LNCAP (cell line): ENCODE measurements around the gene APOBEC3F.

Experiments
- TF ChIP-seq, protein P1 (sequence below): fragments of 450-650 bp; IDR thresholded peaks from 2 replicates; pipeline ENCODE4 v1.5.1; 2017; ENCODE audit warnings: mild to moderate bottlenecking

Gene APOBEC3F

DNA sequence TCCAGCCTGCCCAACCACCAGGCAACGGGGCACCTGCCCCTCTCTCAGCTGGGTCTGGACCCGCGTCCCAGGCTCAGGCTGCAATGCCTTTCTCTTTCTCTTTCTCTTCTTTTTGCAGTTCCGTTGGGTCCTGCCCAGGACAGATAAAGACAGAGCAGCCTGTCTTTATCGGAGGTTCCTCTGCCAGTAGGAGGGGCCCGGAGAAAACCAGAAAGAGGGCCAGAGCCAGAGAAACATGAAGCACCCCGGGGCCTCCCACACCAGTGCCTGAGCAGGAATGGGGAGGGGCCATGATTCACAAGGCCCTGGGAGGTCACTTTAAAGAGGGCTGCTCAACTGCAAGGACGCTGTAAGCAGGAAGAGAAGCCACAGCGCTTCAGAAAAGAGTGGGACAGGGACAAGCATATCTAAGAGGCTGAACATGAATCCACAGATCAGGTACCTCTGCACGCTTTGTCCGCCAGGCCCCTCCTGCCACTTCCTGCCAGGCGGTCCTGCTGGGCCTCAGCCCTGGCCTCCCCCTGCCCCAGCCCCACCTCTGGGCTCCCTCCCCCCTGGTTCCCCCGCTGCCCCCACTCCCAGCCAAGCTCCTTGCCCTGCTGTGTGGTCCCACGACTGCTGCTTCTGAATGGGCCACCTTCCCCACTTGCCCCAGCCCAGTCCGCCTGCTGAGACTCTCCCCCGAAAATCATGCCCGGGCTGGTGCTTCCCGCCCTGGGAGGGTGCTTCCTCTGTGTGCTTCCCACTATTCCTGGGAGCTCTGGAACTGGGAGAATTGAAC is 26.5 kb upstream of the APOBEC3F start, which contains the start of gene APOBEC3C:
Gene APOBEC3C (plus strand): TSS at position 316 of the 781 bp plus-strand sequence. CDS start 106 bp downstream, at position 422.
- TF ChIP-seq, protein P1, sequence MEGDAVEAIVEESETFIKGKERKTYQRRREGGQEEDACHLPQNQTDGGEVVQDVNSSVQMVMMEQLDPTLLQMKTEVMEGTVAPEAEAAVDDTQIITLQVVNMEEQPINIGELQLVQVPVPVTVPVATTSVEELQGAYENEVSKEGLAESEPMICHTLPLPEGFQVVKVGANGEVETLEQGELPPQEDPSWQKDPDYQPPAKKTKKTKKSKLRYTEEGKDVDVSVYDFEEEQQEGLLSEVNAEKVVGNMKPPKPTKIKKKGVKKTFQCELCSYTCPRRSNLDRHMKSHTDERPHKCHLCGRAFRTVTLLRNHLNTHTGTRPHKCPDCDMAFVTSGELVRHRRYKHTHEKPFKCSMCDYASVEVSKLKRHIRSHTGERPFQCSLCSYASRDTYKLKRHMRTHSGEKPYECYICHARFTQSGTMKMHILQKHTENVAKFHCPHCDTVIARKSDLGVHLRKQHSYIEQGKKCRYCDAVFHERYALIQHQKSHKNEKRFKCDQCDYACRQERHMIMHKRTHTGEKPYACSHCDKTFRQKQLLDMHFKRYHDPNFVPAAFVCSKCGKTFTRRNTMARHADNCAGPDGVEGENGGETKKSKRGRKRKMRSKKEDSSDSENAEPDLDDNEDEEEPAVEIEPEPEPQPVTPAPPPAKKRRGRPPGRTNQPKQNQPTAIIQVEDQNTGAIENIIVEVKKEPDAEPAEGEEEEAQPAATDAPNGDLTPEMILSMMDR = no peak

GRCh38 chr22:39016592-39016991 is 24.1 kb upstream of the APOBEC3F start:
- TF ChIP-seq, protein P1 = no peak

DNA sequence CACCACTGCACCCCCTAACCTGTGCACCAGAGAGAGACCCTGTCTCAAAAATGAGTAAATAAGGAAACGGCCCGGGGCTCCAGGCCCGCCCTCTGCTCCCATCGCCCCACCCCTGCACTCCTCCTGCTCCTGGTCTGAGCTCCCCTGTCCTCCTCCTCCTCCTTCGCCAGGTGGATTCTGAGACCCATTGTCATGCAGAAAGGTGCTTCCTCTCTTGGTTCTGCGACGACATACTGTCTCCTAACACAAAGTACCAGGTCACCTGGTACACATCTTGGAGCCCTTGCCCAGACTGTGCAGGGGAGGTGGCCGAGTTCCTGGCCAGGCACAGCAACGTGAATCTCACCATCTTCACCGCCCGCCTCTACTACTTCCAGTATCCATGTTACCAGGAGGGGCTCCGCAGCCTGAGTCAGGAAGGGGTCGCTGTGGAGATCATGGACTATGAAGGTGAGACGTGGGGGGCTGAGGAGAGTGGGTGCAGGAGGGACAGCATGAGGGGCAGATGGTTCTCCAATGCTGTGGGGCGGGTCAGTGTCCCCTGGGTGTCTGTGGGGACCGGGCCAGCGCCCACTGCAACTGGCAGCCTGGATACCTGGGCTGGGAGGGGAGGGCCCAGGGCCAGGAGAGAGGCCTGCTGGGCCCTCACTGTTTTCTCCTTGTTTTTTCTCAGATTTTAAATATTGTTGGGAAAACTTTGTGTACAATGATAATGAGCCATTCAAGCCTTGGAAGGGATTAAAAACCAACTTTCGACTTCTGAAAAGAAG is 22.9 kb upstream of the APOBEC3F start:
- TF ChIP-seq, protein P1 = no peak

GRCh38 chr22:39021552-39022250 is 19.0 kb upstream of the APOBEC3F start:
- TF ChIP-seq, protein P1 = no peak

DNA sequence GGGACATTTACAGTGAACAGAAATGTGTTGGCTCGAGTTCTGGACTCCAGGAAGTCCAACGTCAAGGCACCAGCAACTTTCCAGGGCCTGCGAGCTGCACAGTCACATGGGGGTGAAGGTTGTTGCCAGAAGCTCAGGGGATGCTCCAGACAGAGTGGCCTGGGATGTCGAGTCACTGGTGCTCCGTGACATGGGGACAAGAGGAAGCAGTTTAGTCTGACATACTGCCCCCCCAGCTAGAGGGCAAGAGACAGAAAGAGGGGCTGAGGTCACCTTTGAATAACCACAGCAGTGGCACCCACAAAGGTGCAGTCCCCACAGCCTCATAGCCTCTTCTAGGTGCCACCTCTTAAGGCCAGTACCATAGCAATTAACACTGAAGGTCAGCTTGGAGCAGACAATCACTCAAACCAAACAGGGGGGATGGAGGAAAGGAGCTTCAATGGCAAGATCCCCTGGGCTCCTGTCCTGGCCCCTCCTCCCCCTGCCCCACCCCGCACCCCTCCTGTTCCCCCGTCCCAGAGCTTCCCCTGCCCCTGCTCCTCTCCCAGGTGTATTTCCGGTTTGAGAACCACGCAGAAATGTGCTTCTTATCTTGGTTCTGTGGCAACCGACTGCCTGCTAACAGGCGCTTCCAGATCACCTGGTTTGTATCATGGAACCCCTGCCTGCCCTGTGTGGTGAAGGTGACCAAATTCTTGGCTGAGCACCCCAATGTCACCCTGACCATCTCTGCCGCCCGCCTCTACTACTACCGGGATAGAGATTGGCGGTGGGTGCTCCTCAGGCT is 15.9 kb upstream of the APOBEC3F start:
- TF ChIP-seq, protein P1 = no peak

GRCh38 chr22:39026509-39027150 is 14.0 kb upstream of the APOBEC3F start:
- TF ChIP-seq, protein P1 = no peak
